GM18520 (cell line): ENCODE measurements around the gene ZNHIT6.

Experiments
- ATAC-seq: cut with Tn5 transposase; IDR thresholded peaks from one replicate; pipeline ENCODE4 v1.9.1; 2021; ENCODE audit not compliant: unreplicated experiment

The ZNHIT6 gene

DNA sequence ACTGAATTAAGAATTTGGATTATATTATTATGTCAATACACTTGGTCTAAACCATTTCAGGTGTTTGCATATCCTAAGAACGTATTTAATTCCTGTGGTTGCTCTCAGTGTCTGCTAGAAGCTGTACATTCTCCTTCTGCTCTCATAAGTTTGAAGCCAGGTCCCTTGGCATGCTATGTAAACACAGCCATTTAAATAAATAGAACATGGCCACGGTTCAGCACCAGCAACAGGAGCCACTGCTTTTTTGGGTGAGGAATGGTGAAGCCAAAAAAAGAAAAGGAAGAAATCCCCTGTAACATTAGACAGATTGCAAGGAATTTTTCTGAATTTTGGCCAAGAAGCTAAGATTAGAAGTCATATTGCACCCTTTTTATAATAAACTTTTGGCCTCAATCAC, 108.6 kb downstream of the ZNHIT6 start:
- no peak for ATAC-seq
